B cell (primary cell): ENCODE results near the gene CD99L2. TPM values are rescaled to one million over a fixed set of nuclear protein-coding genes. Genes with fewer than 3 reads are reported as not detected.

Experiments used
- ATAC-seq: fragments of 200-7000 bp; cut with Tn5 transposase; one replicate; pipeline ENCODE4 v1.10.0; 2021; ENCODE audit warnings: low read depth, mild to moderate bottlenecking, moderate number of reproducible peaks, moderate library complexity
- CTCF ChIA-PET: fragments of 350-600 bp; sonication (Branson Sonifier 250); formaldehyde crosslinking; loops from one replicate; lab custom pipeline; 2021; ENCODE audit warnings: antibody characterized with exemption, inconsistent platforms; lab: Charles Lee
- POLR2A ChIA-PET: fragments of 350-600 bp; sonication (Branson Sonifier 250); formaldehyde crosslinking; loops from one replicate; lab custom pipeline; 2021; ENCODE audit warnings: antibody characterized with exemption; lab: Charles Lee
- DNase-seq: peaks from one replicate; pipeline ENCODE4 v3.0.0; 2013
- H2AFZ ChIP-seq: 2 replicates; pipeline ENCODE4 v1.6.1; 2012; ENCODE audit warnings: mild to moderate bottlenecking, low read depth, low read length; ENCODE audit not compliant: insufficient read depth, poor library complexity, severe bottlenecking
- H3K27ac ChIP-seq, 2 donors: 1 replicate in 1 of 2; 2 replicates in 1 of 2; pipeline ENCODE4 v1.5.1; 2012 to 2013; ENCODE audit warnings: low read length in 2 of 2, mild to moderate bottlenecking in 2 of 2, moderate library complexity in 1 of 2
- H3K27me3 ChIP-seq, 4 experiments: fragments of 200-600 bp in 1 of 4; sonication (generic) in 1 of 4; replicated peaks in 1 of 4; 1 replicate in 2 of 4; 2 replicates in 2 of 4; pipeline versions ENCODE4 v1.6.1 to v1.7.0; 2013 to 2016; ENCODE audit warnings: low read length in 3 of 4, mild to moderate bottlenecking in 2 of 4, mixed read lengths in 1 of 4, moderate library complexity in 1 of 4; ENCODE audit not compliant: insufficient read depth in 4 of 4, control insufficient read depth in 3 of 4; ENCODE audit errors: control extremely low read depth in 1 of 4
- H3K36me3 ChIP-seq, 2 experiments: replicated peaks in 1 of 2; 1 replicate in 1 of 2; 2 replicates in 1 of 2; pipeline versions ENCODE4 v1.6.1 to v1.7.1; 2013; ENCODE audit warnings: low read length in 1 of 2; ENCODE audit not compliant: insufficient read depth in 2 of 2, control insufficient read depth in 1 of 2; ENCODE audit errors: control extremely low read depth in 1 of 2, extremely low read depth in 1 of 2
- H3K4me1 ChIP-seq, 2 donors: fragments of 200-600 bp in 1 of 2; sonication (generic) in 1 of 2; 1 replicate in 1 of 2; 2 replicates in 1 of 2; pipeline versions ENCODE4 v1.5.1 to v1.6.1; 2013 to 2017; ENCODE audit warnings: low read length in 2 of 2; ENCODE audit not compliant: control insufficient read depth in 2 of 2, insufficient read depth in 2 of 2
- H3K4me2 ChIP-seq: replicated peaks from 2 replicates; pipeline ENCODE3; 2012; ENCODE audit warnings: mild to moderate bottlenecking, low read depth, low read length; ENCODE audit not compliant: poor library complexity, severe bottlenecking
- H3K4me3 ChIP-seq, 5 experiments: fragments of 200-600 bp in 1 of 5; sonication (generic) in 1 of 5; 1 replicate in 3 of 5; 2 replicates in 2 of 5; pipeline versions ENCODE4 v1.5.1 to v1.7.0; 2011 to 2016; ENCODE audit warnings: low read length in 4 of 5, mild to moderate bottlenecking in 4 of 5, low read depth in 2 of 5, control low read depth in 1 of 5, moderate library complexity in 1 of 5; ENCODE audit not compliant: insufficient read depth in 1 of 5; ENCODE audit errors: control extremely low read depth in 1 of 5, extremely low read depth in 1 of 5
- H3K79me2 ChIP-seq: fragments of 200-600 bp; sonication (generic); one replicate; pipeline ENCODE4 v1.6.0; 2016; ENCODE audit warnings: low read length; ENCODE audit not compliant: control insufficient read depth, insufficient read depth
- H3K9ac ChIP-seq: fragments of 200-600 bp; sonication (generic); 2 replicates; pipeline ENCODE4 v1.6.1; 2017; ENCODE audit warnings: mild to moderate bottlenecking, low read length, moderate library complexity
- H3K9me3 ChIP-seq, 3 donors: one replicate each; pipeline versions ENCODE4 v1.6.1 to v1.7.1; 2013; ENCODE audit warnings: low read length in 2 of 3; ENCODE audit not compliant: control insufficient read depth in 2 of 3, insufficient read depth in 1 of 3; ENCODE audit errors: control extremely low read depth in 1 of 3
- H4K20me1 ChIP-seq: 2 replicates; pipeline ENCODE4 v1.6.0; 2012; ENCODE audit warnings: mild to moderate bottlenecking, low read length; ENCODE audit not compliant: insufficient read depth, control insufficient read depth, poor library complexity, severe bottlenecking
- H3K27ac Mint-ChIP-seq: one replicate; pipeline ENCODE4 v1.8.0; 2021; ENCODE audit warnings: mixed read lengths
- H3K27me3 Mint-ChIP-seq: one replicate; pipeline ENCODE4 v1.8.0; 2021; ENCODE audit warnings: mixed read lengths
- H3K4me1 Mint-ChIP-seq: one replicate; pipeline ENCODE4 v1.8.0; 2021; ENCODE audit warnings: mixed read lengths
- H3K4me3 Mint-ChIP-seq: one replicate; pipeline ENCODE4 v1.8.0; 2021; ENCODE audit warnings: mixed read lengths
- H3K9me3 Mint-ChIP-seq: one replicate; pipeline ENCODE4 v1.8.0; 2022; ENCODE audit warnings: mixed read lengths; ENCODE audit not compliant: insufficient read depth
- EZH2 ChIP-seq: IDR thresholded peaks from 2 replicates; pipeline ENCODE4 v1.6.1; 2012; ENCODE audit warnings: borderline replicate concordance, low read depth, mild to moderate bottlenecking, moderate library complexity, low read length; ENCODE audit not compliant: insufficient read depth, poor library complexity, severe bottlenecking
- WGBS: methylation state at CpG from one replicate; pipeline ENCODE4 v1.1.5; 2013; ENCODE audit warnings: missing lambda C conversion rate; ENCODE audit not compliant: insufficient coverage; 5-methylcytosine and 5-hydroxymethylcytosine counted together
- intact Hi-C: fragments of 100-400 bp; cut with micrococcal nuclease; formaldehyde crosslinking; loops from one replicate; pipeline ENCODE4 v1.10.0; 2022
- polyA plus RNA-seq: library from polyadenylated mRNA; depleted of rRNA; stranded (reverse); fragments of >200 nt; gene quantifications from 2 replicates; pipeline ENCODE4 v1.2.3, GENCODE V29; 2012
- total RNA-seq, 2 donors: library from RNA; stranded (reverse); fragments of 120-200 nt in 1 of 2; gene quantifications; 1 replicate in 1 of 2; 2 replicates in 1 of 2; pipeline versions ENCODE4 v1.2.3 to v1.2.4, GENCODE V29; 2013 to 2022
- TF ChIP-seq, protein P1 (sequence below): fragments of 200-600 bp; IDR thresholded peaks from one replicate; pipeline ENCODE4 v1.8.0; 2022; ENCODE audit warnings: antibody characterized with exemption, mild to moderate bottlenecking

Gene CD99L2
- total and polyA plus RNA-seq, 2 donors (not counting 1 experiment from before 2014, with no cell fraction given) = 8.7 to 17.8 TPM

- TF ChIP-seq, protein P1, sequence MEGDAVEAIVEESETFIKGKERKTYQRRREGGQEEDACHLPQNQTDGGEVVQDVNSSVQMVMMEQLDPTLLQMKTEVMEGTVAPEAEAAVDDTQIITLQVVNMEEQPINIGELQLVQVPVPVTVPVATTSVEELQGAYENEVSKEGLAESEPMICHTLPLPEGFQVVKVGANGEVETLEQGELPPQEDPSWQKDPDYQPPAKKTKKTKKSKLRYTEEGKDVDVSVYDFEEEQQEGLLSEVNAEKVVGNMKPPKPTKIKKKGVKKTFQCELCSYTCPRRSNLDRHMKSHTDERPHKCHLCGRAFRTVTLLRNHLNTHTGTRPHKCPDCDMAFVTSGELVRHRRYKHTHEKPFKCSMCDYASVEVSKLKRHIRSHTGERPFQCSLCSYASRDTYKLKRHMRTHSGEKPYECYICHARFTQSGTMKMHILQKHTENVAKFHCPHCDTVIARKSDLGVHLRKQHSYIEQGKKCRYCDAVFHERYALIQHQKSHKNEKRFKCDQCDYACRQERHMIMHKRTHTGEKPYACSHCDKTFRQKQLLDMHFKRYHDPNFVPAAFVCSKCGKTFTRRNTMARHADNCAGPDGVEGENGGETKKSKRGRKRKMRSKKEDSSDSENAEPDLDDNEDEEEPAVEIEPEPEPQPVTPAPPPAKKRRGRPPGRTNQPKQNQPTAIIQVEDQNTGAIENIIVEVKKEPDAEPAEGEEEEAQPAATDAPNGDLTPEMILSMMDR = no peak
- TF ChIP-seq EZH2 = no peak
- CTCF ChIA-PET = no interaction called here
- Histone ChIP-seq H2AFZ (peak overlapping the region; percentile 58), H3K9me3 (no peaks in the 10 kb centered on the region), H3K4me2 (peak overlapping the region; percentile 60), H3K27ac (peak overlapping the region; percentile 87 to 91), H3K4me1 (peaks cover 15 to 18% of the 10 kb centered on the region in 2 donors), H3K9ac (peak overlapping the region; percentile 49), H4K20me1 (no peaks in the 10 kb centered on the region), H3K36me3 (peaks cover 1 to 76% of the 10 kb centered on the region in 2 experiments), H3K79me2 (peaks cover 10% of the 10 kb centered on the region), H3K4me3 (peak overlapping the region in 3 of 5 experiments; percentile 14 to 46 (median 28)), H3K27me3 (no peaks in the 10 kb centered on the region)
- ATAC-seq = peak; percentile 82
- intact Hi-C loops = loop anchor here (1.0 to 5.0 kb wide), 2 partner anchors 39 to 162 kb away; partner anchors contain the start of gene CD99L2
- peak overlapping the region; percentile 94 for H3K27ac Mint-ChIP-seq
- DNase-seq = peak; percentile 69
- H3K4me3 Mint-ChIP-seq = peak overlapping the region; percentile 80
- POLR2A ChIA-PET = no interaction called here
- H3K27me3 Mint-ChIP-seq = no peaks in the 10 kb centered on the region
- WGBS = no CpG with 5 or more reads among the region's 9 CpGs
- H3K9me3 Mint-ChIP-seq = no peaks in the 10 kb centered on the region
- peaks cover 29% of the 10 kb centered on the region for H3K4me1 Mint-ChIP-seq
These were observed 162.0 kb downstream of the CD99L2 start for GRCh38 chrX:150736475-150736874.

DNA sequence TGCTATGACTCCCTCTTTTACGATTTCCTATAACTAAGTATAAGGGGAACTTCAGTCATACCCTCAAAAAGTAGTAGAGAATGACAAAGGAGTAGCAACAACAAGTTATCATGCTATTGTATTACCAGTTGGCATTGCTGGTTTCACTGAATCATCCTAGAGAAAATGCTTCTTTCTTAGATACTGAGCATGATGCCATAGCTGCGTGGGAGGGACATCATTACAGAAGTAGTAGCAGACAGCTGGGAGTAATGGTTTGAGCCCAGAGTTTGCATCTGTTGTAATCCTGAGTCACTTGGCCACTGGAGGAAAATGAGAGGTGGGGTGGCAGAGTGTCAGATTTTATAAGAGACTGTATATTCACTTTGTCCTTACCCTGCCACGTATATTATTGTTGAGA is 166.7 kb downstream of the CD99L2 start:
- Mint-ChIP-seq H3K27ac (no peak overlapping the region), H3K27me3 (no peaks in the 10 kb centered on the region), H3K4me1 (peaks cover 19% of the 10 kb centered on the region), H3K4me3 (no peak overlapping the region), H3K9me3 (no peaks in the 10 kb centered on the region)
- no peaks in the 10 kb centered on the region for H3K9me3 ChIP-seq
- H3K27ac ChIP-seq = no peak overlapping the region
- intact Hi-C loops = no loop called here
- DNase-seq = no peak
- peaks cover 4% of the 10 kb centered on the region for H3K79me2 ChIP-seq
- H3K9ac ChIP-seq = no peak overlapping the region
- peaks cover 11 to 12% of the 10 kb centered on the region in 2 donors for H3K4me1 ChIP-seq
- H2AFZ ChIP-seq = no peak overlapping the region
- no peaks in the 10 kb centered on the region for H4K20me1 ChIP-seq
- no peaks in the 10 kb centered on the region for H3K27me3 ChIP-seq
- ChIA-PET CTCF (interaction anchor here (0.8 to 1.0 kb wide), 2 partner anchors 16 to 23 kb away, joined by 3 read pairs; no protein-coding TSS in a partner anchor), POLR2A (no interaction called here)
- WGBS = 100% methylated on average over 1 of the region's 3 CpGs
- TF ChIP-seq EZH2 = no peak
- TF ChIP-seq, protein P1 = no peak
- no peak overlapping the region for H3K4me3 ChIP-seq
- H3K36me3 ChIP-seq = peaks cover 2 to 66% of the 10 kb centered on the region in 2 experiments
- no peak for ATAC-seq
- H3K4me2 ChIP-seq = no peak overlapping the region
